IPS DF 4.7 (cell line): ENCODE measurements around the gene CARD16.
"Not testable (repeated sequence)": the region's sequence is repeated elsewhere in the genome, so short reads cannot be mapped to it uniquely, and the experiment has no call there.

ENCODE experiments used
- DNase-seq: peaks from one replicate; pipeline ENCODE4 v3.0.0-alpha.2; 2013; ENCODE audit warnings: low spot score; ENCODE audit errors: extremely low read depth

Gene CARD16

DNA sequence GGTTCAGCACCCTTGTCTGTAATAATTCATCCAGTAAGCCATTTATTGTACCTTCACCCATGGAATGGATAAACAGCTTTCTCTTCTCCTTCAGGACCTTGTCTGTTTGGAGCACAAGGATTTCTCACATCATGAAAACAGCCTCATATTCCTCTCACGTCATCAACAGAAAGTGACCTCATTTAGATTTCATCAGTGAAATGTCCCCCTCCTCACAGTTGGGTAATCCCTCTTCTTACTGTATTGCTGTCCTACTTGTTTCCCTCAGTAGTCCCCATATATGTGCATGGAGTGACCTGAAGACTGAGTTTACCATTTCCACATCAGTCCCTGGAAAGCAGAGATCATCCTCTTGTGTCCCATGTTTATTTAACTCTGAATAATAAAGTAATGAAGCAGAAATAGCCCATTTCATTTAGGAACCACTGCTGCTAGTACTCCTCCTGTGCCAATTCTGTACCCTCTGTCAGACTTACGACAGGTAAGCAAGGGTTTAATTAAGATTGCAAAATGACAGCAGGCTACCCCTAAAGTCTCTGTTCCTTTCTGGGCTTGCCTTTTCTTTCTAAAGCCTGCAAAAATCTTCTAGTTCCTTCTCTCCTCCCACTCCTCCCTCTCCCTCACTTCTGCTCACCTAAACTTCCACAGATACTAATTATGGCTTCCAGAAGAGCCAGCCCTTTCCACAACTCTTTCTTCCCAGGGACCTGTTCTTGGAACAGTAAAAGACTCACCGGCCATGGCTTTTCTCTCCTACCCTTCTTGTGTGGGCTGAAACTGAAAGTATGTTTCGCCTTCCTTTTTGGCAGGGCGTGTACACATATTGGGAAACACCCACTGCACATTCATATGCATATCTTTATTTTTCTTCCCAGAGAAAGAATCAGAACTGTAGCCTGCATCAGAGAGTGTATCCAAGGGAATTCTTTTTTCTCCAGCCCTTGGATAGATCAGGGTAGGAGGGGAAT, at the start of gene CARD16:
TSS of gene CARD16 (minus strand) at position 779 of the 968 bp plus-strand sequence. CDS start at position 741, 38 bp downstream.
- DNase-seq, result not testable (repeated sequence)

DNA sequence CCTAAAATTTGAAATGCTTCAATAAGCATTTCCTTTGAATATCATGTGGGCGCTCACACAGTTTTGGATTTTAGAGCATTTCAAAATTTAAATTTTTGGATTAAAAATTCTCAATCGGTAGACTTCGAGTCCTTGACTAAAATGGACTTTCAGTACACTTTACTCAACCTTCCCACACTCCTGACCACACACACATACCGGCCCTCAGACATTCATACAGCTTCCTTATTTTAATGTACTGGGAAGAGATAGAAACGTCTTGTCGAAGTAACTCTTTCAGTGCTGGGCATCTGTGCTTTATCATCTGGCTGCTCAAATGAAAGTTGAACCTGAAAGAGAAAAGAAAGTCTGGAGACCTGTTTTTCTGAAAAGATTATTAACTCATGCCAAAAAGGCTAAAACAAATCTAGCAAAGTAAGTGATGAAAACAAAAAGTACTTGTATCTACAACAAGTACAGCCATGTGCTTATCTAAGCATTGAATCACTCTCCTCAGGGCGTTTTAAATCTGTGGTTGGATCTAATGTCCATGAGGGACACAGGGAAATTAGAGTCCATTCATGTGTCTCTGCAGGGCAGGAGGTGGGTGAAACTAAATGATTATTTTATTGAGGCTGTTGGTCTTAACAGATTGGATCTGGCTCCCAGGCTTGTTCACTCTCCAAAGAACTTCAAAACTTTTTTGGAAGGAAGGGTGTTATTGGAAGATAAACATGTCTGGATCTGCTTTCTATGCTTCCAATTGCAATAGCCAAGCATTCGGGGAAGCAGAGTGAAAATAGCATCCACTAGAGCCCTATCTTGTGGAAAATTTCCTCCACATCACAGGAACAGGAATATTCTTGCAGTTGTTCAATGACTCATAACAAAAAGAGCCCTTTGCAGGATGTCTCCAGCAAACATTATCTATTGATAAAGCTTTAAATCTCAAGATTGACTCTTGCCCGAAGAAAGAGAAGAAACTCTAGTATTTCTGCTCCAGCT, 47.4 kb upstream of the CARD16 start:
- no peak for DNase-seq

DNA sequence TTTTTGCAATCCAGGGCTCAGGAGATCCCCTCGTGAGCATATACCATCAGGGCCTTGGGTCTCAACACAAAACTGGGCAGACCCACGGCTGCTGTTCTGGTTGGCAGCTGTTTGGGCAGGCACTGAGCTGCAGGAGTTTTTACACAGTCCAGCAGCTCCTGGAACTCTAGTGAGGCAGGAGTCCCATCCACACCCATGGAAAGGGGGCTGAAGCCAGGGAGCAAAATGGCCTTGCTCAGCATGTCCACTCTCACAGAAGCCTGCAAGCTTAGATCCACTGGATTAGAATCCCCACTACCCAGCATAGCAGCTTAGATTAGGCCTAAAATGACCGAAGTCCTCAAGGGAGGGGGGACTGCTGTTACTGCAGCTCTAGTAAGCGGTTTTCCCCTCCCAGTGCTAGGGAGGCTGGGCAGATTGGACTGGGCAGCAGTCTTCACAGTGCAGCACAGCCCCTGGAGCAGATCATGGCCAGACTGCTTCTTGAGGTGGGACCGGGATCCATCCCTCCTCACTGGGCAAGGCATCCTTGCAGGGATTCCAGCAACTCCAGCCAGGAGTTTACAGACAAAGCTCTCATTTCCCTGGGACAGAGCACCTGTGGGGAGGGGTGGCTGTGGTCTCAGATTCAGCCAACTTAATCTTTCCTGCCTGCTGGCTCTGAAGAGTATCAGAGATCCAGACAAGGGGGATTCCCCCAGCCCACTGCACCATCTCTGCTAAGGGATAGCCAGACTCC, 36.4 kb upstream of the CARD16 start:
- no peak for DNase-seq

DNA sequence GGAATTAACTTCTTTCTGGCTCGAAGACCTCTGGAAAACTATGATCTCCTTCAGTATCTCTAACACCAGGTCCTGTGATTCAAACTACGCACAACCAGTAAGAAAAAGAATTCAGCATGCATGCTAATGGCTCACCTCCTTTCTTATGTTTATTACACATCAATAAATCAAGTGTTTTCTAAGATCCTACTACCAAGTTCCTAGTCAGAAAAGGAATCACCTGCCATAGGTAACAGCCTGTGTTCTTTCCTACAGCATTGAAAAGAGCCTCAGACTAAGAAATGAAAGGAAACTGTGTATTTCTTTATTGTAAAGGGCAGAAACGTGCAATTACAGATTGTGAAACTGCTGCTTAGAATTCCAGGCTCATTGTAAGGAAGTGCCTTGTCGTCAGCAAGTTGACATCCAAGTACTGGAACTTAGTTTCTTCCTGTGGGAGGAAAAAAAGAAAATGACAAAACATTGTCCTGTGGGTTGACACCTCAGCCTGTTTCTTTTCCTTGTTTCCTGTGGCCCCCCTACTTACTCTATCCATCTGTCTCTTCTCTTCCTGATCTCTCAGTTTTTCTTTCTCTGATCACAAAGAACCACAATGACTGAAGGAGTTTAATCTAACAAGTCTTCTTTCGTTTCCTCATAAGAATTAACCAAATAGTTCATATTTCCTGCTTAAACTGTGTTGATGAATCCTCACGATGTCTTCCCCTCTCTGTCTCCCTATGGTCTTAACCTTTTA, 35.2 kb upstream of the CARD16 start:
- DNase-seq, result not testable (repeated sequence)

- no peak for DNase-seq
These were observed 33.1 kb upstream of the CARD16 start for GRCh38 chr11:105078283-105078682.

GRCh38 chr11:105077141-105077790, 32.1 kb upstream of the CARD16 start:
- DNase-seq, result not testable (repeated sequence)

DNA sequence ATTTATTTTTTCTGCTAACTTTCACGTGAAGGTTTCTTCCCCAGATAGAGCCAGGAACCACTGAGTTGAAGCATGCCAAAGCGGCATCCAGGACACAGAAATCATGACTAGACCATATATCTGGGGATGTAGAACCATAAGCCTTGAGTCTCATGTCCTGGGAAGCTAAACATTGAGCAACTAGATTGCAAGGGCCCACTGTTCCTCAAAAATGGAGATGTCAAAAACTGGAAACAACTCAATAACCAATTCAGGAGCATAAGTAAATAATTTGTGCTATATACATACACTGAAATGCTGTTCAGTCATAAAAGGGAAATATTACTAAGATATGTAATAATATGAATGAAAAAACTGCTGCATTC, 29.0 kb upstream of the CARD16 start:
- no peak for DNase-seq

GRCh38 chr11:105073456-105074165, 28.5 kb upstream of the CARD16 start:
- no peak for DNase-seq

DNA sequence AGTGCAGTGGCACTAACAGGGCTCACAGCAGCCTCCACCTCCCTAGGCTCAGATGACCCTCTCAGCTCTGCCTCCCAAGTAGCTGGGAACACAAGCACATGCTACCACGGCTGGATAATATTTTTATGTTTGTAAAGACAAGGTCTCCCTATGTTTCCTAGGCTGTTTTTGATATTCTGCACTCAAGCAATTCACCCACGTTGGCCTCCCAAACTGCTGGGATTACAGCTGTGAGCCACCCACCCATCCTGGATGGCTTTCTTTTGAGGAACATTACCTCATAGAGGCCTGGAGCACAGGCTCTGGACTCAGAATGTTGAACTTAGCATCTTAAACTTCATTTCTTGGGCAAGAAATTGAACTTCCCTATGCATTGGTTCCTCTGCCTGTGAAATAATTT, 26.9 kb upstream of the CARD16 start:
- DNase-seq, result not testable (repeated sequence)

DNA sequence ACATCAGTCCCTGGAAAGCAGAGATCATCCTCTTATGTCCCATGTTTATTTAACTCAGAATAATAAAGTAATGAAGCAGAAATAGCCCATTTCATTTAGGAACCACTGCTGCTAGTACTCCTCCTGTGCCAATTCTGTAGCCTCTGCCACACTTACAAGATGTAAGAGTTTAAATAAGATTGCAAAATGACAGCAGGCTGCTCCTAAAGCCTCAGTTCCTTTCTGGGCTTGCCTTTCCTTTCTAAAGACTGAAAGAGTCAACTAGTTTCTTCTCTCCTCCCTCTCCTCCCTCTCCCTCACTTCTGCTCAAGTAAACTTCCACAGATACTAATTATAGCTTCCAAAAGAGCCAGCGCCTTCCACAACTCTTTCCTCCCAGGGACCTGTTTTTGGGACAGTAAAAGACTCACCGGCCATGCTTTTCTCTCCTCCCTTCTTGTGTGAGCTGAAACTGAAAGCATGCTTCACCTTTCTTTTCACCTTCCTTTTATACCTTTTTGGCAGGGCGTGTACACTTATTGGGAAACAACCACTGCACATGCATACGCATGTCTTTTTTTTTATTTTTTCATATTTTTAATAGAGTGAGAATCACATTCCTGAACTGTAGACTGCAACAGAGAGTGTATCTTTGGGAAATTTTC, 26.1 kb upstream of the CARD16 start:
- no peak for DNase-seq

- no peak for DNase-seq
These were observed 25.2 kb upstream of the CARD16 start for GRCh38 chr11:105070306-105070705.

DNA sequence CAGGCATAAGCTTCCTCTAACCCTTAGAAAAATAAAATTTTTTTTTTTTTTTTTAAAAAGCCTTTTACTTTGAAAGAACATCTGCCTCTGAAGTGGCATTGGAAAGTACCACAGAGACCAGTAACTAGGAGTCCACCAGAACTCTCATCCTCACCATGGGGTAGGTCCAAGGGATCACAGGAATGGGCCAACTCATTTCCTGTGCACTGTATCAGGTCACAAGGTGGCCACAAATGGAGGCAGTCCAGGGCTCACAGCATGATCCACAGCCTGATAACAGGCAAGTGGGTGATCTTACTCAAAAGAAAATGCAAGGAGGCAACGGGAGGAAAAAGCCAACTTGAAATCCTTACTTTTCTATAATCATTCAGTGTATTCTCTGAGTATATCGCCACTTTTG, 24.6 kb upstream of the CARD16 start:
- DNase-seq, result not testable (repeated sequence)

- DNase-seq, result not testable (repeated sequence)
These were observed 18.3 kb upstream of the CARD16 start for GRCh38 chr11:105063245-105063941.

GRCh38 chr11:105057432-105057831, 12.3 kb upstream of the CARD16 start:
- DNase-seq, result no peak

DNA sequence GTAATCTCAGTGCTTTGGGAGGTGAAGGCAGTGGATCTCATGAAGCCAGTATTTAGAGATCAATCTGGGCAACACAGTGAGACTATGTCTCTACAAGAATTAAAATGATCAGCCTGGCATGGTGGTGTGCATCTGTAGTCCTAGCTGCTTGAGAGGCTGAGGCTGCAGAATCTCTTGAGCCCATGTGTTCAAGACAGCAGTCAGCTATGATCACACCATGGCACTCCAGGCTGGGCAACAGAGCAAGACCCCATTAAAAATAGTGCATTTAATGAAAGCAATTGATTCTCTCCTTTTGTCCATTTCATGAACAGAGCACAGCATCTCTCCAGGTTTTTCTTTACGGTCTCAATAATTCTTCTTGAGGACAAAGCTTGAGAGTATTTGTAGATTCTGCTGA, 11.3 kb upstream of the CARD16 start:
- no peak for DNase-seq

- DNase-seq, result no peak
These were observed 9.8 kb upstream of the CARD16 start for GRCh38 chr11:105054723-105055493.

- no peak for DNase-seq
These were observed 7.4 kb upstream of the CARD16 start for GRCh38 chr11:105052487-105052886.
